Measurements from ENCODE around the gene C19orf12.
"Not testable (repeated sequence)": the region's sequence is repeated elsewhere in the genome, so short reads cannot be mapped to it uniquely, and the experiment has no call there.

GRCh38 chr19:29709440-29709798 lies 5.6 kb downstream of the C19orf12 start:
- not testable (repeated sequence) for TF ChIP-seq MAX (IDR thresholded peaks at IDR 0.05); TCF7L2 (IDR thresholded peaks at IDR 0.05; ENCODE audit: borderline replicate concordance, extremely low read depth, insufficient read depth, insufficient read length); POLR2A (IDR thresholded peaks at IDR 0.05; ENCODE audit: borderline replicate concordance, extremely low read depth, insufficient read depth, insufficient read length); POLR2AphosphoS5 (IDR thresholded peaks at IDR 0.05; ENCODE audit: low read depth, low read length); CTCF (IDR thresholded peaks at IDR 0.05 in 2 of 3, conservative IDR thresholded peaks at IDR 0.05 in 1 of 3; ENCODE audit: borderline replicate concordance in 1 of 3, insufficient read depth in 1 of 3, low read depth in 2 of 3, low read length in 2 of 3); ZNF274 (IDR thresholded peaks at IDR 0.05; ENCODE audit: low read depth, low read length); EZH2 (IDR thresholded peaks at IDR 0.05); SRF (IDR thresholded peaks at IDR 0.05; ENCODE audit: low read depth); REST (IDR thresholded peaks at IDR 0.05; ENCODE audit: low read depth); EZH2phosphoT487 (IDR thresholded peaks at IDR 0.05; ENCODE audit: borderline replicate concordance); EGR1 (IDR thresholded peaks at IDR 0.05; ENCODE audit: low read depth)

Data from HCT116 (cell line).